ENCODE data around the gene RPL13. TPM values are rescaled to one million over a fixed set of nuclear protein-coding genes. Genes with fewer than 3 reads are reported as not detected.
A peak's percentile ranks its signal among the peaks of the same experiment; 100 is the strongest.

Gene RPL13
- total RNA-seq, 5 donors from 2014 or later (not counting 1 experiment from before 2014, with no cell fraction given) = 4,444 to 6,530 (median 5,942) TPM

DNA sequence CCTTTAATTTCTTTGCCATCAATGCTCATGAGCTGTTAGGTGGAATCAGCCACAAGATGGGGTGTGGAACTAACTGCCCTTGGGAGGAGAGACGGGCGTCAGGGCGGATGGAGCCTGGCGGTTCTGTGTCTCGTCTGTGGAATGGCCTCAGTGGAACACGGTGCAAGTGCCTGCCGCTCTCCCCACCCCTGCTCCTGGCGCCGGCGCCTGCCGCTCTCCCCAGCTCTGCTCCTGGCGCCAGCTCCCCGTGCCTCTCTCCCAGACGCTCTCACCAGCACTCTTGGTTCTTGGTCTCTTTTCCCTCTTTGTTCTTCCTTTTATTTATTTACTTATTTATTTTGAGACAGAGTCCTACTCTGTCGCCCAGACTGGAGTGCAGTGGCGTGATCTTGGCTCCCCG is 13.2 kb upstream of the RPL13 start:
- no peaks in the 10 kb centered on the region for H3K27me3 Mint-ChIP-seq
- Histone ChIP-seq H3K36me3 (ENCODE audit: control insufficient read depth in 2 of 2, extremely low read depth in 1 of 2, insufficient read depth in 1 of 2, low read length in 1 of 2) (peaks cover 40 to 50% of the 10 kb centered on the region in 2 donors), H3K4me3 (ENCODE audit: control insufficient read depth in 1 of 2, extremely low read depth in 1 of 2, low read length in 1 of 2) (no peak overlapping the region), H3K9me3 (no peaks in the 10 kb centered on the region), H3K4me1 (ENCODE audit: control insufficient read depth in 1 of 2, extremely low read depth in 1 of 2, insufficient read depth in 2 of 2, low read length in 2 of 2) (peaks cover 12 to 26% of the 10 kb centered on the region in 2 experiments), H3K27ac (ENCODE audit: low read length) (no peak overlapping the region), H3K27me3 (replicated peaks in 1 of 2; ENCODE audit: control insufficient read depth in 2 of 2, extremely low read depth in 1 of 2, insufficient read depth in 2 of 2, low read length in 1 of 2) (no peaks in the 10 kb centered on the region)
- no peaks in the 10 kb centered on the region for H3K9me3 Mint-ChIP-seq
- POLR2A ChIA-PET = no interaction called here
- peaks cover 16 to 24% (median 18%) of the 10 kb centered on the region in 3 donors for H3K4me1 Mint-ChIP-seq
- DNase-seq (no peak), ATAC-seq (replicated peaks in 1 of 4) (no peak)
- no peak overlapping the region for H3K4me3 Mint-ChIP-seq
- H3K36me3 Mint-ChIP-seq = peaks cover 39% of the 10 kb centered on the region
- CTCF ChIA-PET = no interaction called here
- no peak overlapping the region for H3K27ac Mint-ChIP-seq
- 97% methylated on average over 14 of the region's 17 CpGs for WGBS (ENCODE audit: insufficient coverage)

DNA sequence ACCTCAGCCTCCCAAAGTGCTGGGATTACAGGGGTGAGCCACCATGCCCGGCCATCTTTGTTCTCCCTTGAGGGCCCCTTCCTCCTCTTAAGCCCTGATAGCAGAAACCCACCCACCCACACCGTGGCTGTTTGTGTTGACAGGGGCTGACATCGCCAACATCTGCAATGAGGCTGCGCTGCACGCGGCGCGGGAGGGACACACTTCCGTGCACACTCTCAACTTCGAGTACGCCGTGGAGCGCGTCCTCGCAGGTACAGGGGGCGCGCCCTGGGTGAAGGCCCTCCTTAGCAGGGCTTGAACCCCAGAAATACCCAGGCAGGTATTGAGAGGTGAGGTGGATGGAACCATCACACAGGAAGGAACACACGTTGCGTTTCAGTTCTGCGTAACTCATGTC is 12.6 kb upstream of the RPL13 start:
- H3K36me3 Mint-ChIP-seq = peaks cover 40% of the 10 kb centered on the region
- H3K27ac Mint-ChIP-seq = no peak overlapping the region
- ChIA-PET POLR2A (no interaction called here), CTCF (no interaction called here)
- no peaks in the 10 kb centered on the region for H3K9me3 Mint-ChIP-seq
- H3K27me3 Mint-ChIP-seq = no peaks in the 10 kb centered on the region
- peaks cover 12 to 26% of the 10 kb centered on the region in 2 experiments for H3K4me1 ChIP-seq (ENCODE audit: control insufficient read depth in 1 of 2, extremely low read depth in 1 of 2, insufficient read depth in 2 of 2, low read length in 2 of 2)
- H3K36me3 ChIP-seq (ENCODE audit: control insufficient read depth in 2 of 2, extremely low read depth in 1 of 2, insufficient read depth in 1 of 2, low read length in 1 of 2) = peaks cover 44 to 55% of the 10 kb centered on the region in 2 donors
- no peak for DNase-seq
- no peaks in the 10 kb centered on the region for H3K9me3 ChIP-seq
- H3K4me1 Mint-ChIP-seq = peaks cover 16 to 24% (median 18%) of the 10 kb centered on the region in 3 donors
- no peak overlapping the region for H3K4me3 ChIP-seq (ENCODE audit: control insufficient read depth in 1 of 2, extremely low read depth in 1 of 2, low read length in 1 of 2)
- no peaks in the 10 kb centered on the region for H3K27me3 ChIP-seq (replicated peaks in 1 of 2; ENCODE audit: control insufficient read depth in 2 of 2, extremely low read depth in 1 of 2, insufficient read depth in 2 of 2, low read length in 1 of 2)
- no peak for ATAC-seq (replicated peaks in 1 of 4)
- H3K4me3 Mint-ChIP-seq = peak overlapping the region in 1 of 3 donors; percentile 67
- H3K27ac ChIP-seq (ENCODE audit: low read length) = no peak overlapping the region
- WGBS (ENCODE audit: insufficient coverage) = 97% methylated on average over 10 of the region's 20 CpGs

DNA sequence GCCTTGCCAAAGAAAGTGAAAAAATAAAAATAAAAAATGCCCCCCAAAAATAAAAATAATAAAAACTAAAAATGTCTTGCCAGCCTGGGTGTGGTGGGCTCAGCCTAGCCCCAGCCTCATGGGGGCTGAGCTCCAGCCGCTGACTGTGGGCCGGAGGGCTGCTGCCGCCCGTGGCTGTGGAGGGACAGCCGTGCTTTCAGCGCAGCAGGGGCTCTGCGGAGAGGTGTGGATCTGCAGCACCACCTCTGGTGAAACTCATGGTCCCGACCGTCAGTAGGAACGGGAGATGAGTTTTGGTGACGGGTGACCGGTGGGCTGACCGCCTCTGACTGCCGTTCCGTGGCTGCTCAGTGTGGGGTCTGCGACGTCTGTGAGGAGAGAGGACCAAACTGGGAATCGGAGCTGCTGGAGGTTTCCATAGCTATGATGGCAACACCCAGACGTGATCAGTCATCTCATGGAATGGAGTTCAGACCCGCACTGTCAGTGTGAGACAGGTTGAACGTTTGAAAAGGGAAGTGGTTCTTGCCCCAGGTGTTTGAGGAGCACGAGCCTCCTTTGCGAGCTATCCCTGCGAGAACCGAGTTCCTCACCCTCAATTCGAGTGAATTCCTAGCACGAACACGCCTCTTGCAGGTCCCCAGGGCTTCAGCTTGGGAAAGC is 12.0 kb upstream of the RPL13 start:
- H3K27me3 ChIP-seq (replicated peaks in 1 of 2; ENCODE audit: control insufficient read depth in 2 of 2, extremely low read depth in 1 of 2, insufficient read depth in 2 of 2, low read length in 1 of 2) = no peaks in the 10 kb centered on the region
- H3K27me3 Mint-ChIP-seq = no peaks in the 10 kb centered on the region
- H3K4me3 ChIP-seq (ENCODE audit: control insufficient read depth in 1 of 2, extremely low read depth in 1 of 2, low read length in 1 of 2) = no peak overlapping the region
- DNase-seq (peak in 1 of 35 experiments; percentile 10), ATAC-seq (replicated peaks in 1 of 4) (peak; percentile 44 to 64 (median 54))
- peaks cover 42% of the 10 kb centered on the region for H3K36me3 Mint-ChIP-seq
- peaks cover 12 to 26% of the 10 kb centered on the region in 2 experiments for H3K4me1 ChIP-seq (ENCODE audit: control insufficient read depth in 1 of 2, extremely low read depth in 1 of 2, insufficient read depth in 2 of 2, low read length in 2 of 2)
- H3K9me3 ChIP-seq = no peaks in the 10 kb centered on the region
- H3K36me3 ChIP-seq (ENCODE audit: control insufficient read depth in 2 of 2, extremely low read depth in 1 of 2, insufficient read depth in 1 of 2, low read length in 1 of 2) = peaks cover 47 to 62% of the 10 kb centered on the region in 2 donors
- H3K4me1 Mint-ChIP-seq = peaks cover 16 to 24% (median 18%) of the 10 kb centered on the region in 3 donors
- peak overlapping the region; percentile 13 to 67 (median 26) for H3K4me3 Mint-ChIP-seq
- peak overlapping the region; percentile 83 to 94 for H3K27ac Mint-ChIP-seq
- ChIA-PET CTCF (interaction anchor here in 1 of 2 donors (0.7 kb wide), 1 partner anchor 205 kb away, joined by 3 read pairs; no protein-coding TSS in a partner anchor), POLR2A (interaction anchor here in 1 of 2 donors (0.6 kb wide), 1 partner anchor 312 kb away, joined by 3 read pairs; no protein-coding TSS in a partner anchor)
- no peaks in the 10 kb centered on the region for H3K9me3 Mint-ChIP-seq
- H3K27ac ChIP-seq (ENCODE audit: low read length) = peak overlapping the region; percentile 25
- WGBS (ENCODE audit: insufficient coverage) = 79% methylated on average over 26 of the region's 28 CpGs

DNA sequence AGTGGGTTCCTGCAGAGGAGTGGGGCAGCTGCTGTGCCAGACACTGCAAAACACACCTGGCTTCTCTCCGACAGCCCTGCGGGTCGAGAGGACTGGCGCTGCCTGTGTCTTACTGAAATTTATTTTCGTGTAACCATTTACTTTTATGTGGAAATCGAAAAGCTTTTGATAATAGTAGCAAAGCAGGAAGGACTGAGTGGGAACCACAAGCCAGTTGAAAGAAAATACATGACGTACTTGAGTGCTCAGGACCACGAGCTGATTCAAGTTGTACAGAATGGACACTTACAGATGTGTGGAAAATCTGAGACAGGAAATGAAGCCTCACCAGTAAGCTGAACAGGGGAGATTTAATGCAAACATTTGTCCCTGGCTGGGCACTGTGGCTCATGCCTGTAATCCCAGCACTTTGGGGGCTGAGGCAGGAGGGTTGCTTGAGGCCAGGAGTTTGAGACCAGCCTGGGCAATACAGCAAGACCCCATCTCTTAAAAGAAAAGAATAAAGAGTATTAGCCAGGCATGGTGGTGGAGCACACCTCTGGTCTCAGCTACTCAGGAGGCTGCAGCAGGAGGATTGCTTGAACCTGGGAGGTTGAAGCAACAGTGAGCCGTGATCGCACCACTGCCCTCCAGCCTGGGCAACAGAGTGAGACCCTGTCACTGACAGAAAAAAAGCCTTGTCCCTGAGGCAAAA is 11.3 kb upstream of the RPL13 start:
- peaks cover 12 to 26% of the 10 kb centered on the region in 2 experiments for H3K4me1 ChIP-seq (ENCODE audit: control insufficient read depth in 1 of 2, extremely low read depth in 1 of 2, insufficient read depth in 2 of 2, low read length in 2 of 2)
- ATAC-seq (replicated peaks in 1 of 4) (peak; percentile 73 to 90 (median 80)), DNase-seq (peak in 23 of 35 experiments; percentile 11 to 69 (median 30))
- Mint-ChIP-seq H3K9me3 (no peaks in the 10 kb centered on the region), H3K4me3 (peak overlapping the region; percentile 13 to 67 (median 26)), H3K36me3 (peaks cover 39% of the 10 kb centered on the region), H3K27me3 (no peaks in the 10 kb centered on the region), H3K27ac (peak overlapping the region; percentile 83 to 94), H3K4me1 (peaks cover 16 to 24% (median 18%) of the 10 kb centered on the region in 3 donors)
- no peaks in the 10 kb centered on the region for H3K9me3 ChIP-seq
- POLR2A ChIA-PET = no interaction called here
- H3K36me3 ChIP-seq (ENCODE audit: control insufficient read depth in 2 of 2, extremely low read depth in 1 of 2, insufficient read depth in 1 of 2, low read length in 1 of 2) = peaks cover 51 to 67% of the 10 kb centered on the region in 2 donors
- 58% methylated on average over 6 of the region's 10 CpGs for WGBS (ENCODE audit: insufficient coverage)
- no peaks in the 10 kb centered on the region for H3K27me3 ChIP-seq (replicated peaks in 1 of 2; ENCODE audit: control insufficient read depth in 2 of 2, extremely low read depth in 1 of 2, insufficient read depth in 2 of 2, low read length in 1 of 2)
- H3K4me3 ChIP-seq (ENCODE audit: control insufficient read depth in 1 of 2, extremely low read depth in 1 of 2, low read length in 1 of 2) = no peak overlapping the region
- CTCF ChIA-PET = interaction anchor here in 1 of 2 donors (0.7 kb wide), 1 partner anchor 206 kb away, joined by 3 read pairs; no protein-coding TSS in a partner anchor
- H3K27ac ChIP-seq (ENCODE audit: low read length) = peak overlapping the region; percentile 25

DNA sequence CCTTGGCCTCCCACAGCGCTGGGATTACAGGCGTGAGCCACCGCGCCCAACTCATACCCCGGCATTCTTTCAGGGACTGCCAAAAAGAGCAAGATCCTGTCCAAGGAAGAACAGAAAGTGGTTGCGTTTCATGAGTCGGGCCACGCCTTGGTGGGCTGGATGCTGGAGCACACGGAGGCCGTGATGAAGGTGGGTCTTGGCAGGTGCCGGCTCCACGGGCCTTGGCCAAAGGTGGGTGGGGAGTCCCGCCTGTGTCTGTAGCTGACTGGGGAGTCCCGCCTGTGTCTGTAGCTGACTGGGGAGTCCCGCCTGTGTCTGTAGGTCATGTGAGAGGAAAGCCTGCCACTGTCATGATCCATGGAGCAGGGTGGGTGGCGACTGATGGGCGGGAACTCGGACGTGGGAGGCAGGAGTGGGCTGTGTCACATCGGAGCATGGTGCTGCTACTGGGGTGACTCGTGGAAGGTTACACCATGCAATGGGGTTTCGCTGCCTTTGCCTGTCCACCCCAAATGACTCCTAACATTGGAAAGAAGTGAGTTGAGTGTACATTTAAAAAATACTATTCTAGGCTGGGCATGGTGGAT is 10.0 kb upstream of the RPL13 start:
- DNase-seq (no peak), ATAC-seq (replicated peaks in 1 of 4) (no peak)
- Mint-ChIP-seq H3K4me1 (peaks cover 16 to 24% (median 18%) of the 10 kb centered on the region in 3 donors), H3K4me3 (no peak overlapping the region), H3K9me3 (no peaks in the 10 kb centered on the region), H3K36me3 (peaks cover 39% of the 10 kb centered on the region), H3K27ac (peak overlapping the region in 1 of 2 donors; percentile 58), H3K27me3 (no peaks in the 10 kb centered on the region)
- peaks cover 12 to 26% of the 10 kb centered on the region in 2 experiments for H3K4me1 ChIP-seq (ENCODE audit: control insufficient read depth in 1 of 2, extremely low read depth in 1 of 2, insufficient read depth in 2 of 2, low read length in 2 of 2)
- ChIA-PET POLR2A (no interaction called here), CTCF (no interaction called here)
- no peaks in the 10 kb centered on the region for H3K9me3 ChIP-seq
- H3K27ac ChIP-seq (ENCODE audit: low read length) = no peak overlapping the region
- H3K36me3 ChIP-seq (ENCODE audit: control insufficient read depth in 2 of 2, extremely low read depth in 1 of 2, insufficient read depth in 1 of 2, low read length in 1 of 2) = peaks cover 41 to 63% of the 10 kb centered on the region in 2 donors
- no peak overlapping the region for H3K4me3 ChIP-seq (ENCODE audit: control insufficient read depth in 1 of 2, extremely low read depth in 1 of 2, low read length in 1 of 2)
- no peaks in the 10 kb centered on the region for H3K27me3 ChIP-seq (replicated peaks in 1 of 2; ENCODE audit: control insufficient read depth in 2 of 2, extremely low read depth in 1 of 2, insufficient read depth in 2 of 2, low read length in 1 of 2)
- WGBS (ENCODE audit: insufficient coverage) = 98% methylated on average over 16 of the region's 22 CpGs

DNA sequence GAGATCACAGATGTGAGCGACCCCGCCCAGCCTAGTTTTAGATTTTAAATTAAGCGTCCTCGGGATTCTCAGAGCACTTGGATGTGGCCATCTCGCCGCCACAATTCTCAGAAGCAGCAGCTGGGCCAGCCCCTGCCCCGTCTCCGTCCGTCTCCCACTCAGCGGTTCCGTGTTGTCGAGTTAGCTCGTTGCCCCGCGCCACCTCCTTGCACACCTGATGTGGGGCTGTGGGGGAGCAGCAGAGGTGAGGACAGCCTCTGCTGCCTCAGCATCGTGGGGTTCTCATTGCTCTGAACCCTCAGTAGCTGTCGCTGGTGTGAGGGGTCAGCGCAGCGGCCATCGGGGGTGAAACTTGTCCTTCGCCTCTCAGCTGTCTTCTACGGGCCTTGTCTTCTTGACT is 8.2 kb upstream of the RPL13 start:
- DNase-seq = no peak
- peaks cover 39% of the 10 kb centered on the region for H3K36me3 Mint-ChIP-seq
- WGBS (ENCODE audit: insufficient coverage) = 94% methylated on average over 21 of the region's 22 CpGs
- Histone ChIP-seq H3K9me3 (no peaks in the 10 kb centered on the region), H3K27me3 (replicated peaks in 1 of 2; ENCODE audit: control insufficient read depth in 2 of 2, extremely low read depth in 1 of 2, insufficient read depth in 2 of 2, low read length in 1 of 2) (no peaks in the 10 kb centered on the region), H3K4me1 (ENCODE audit: control insufficient read depth in 1 of 2, extremely low read depth in 1 of 2, insufficient read depth in 2 of 2, low read length in 2 of 2) (peaks cover 12 to 33% of the 10 kb centered on the region in 2 experiments), H3K4me3 (ENCODE audit: control insufficient read depth in 1 of 2, extremely low read depth in 1 of 2, low read length in 1 of 2) (no peak overlapping the region), H3K27ac (ENCODE audit: low read length) (no peak overlapping the region), H3K36me3 (ENCODE audit: control insufficient read depth in 2 of 2, extremely low read depth in 1 of 2, insufficient read depth in 1 of 2, low read length in 1 of 2) (peaks cover 31 to 64% of the 10 kb centered on the region in 2 donors)
- H3K9me3 Mint-ChIP-seq = no peaks in the 10 kb centered on the region
- no peak overlapping the region for H3K27ac Mint-ChIP-seq
- POLR2A ChIA-PET = interaction anchor here in 1 of 2 donors (0.5 kb wide), 1 partner anchor 42 kb away, joined by 3 read pairs; no protein-coding TSS in a partner anchor
- H3K4me3 Mint-ChIP-seq = no peak overlapping the region
- ATAC-seq (replicated peaks in 1 of 4) = no peak
- H3K27me3 Mint-ChIP-seq = no peaks in the 10 kb centered on the region
- CTCF ChIA-PET = no interaction called here
- H3K4me1 Mint-ChIP-seq = peaks cover 20 to 25% (median 24%) of the 10 kb centered on the region in 3 donors

All from T-cell (primary cell).